Activated T-cell treated with anti-CD3 and anti-CD28 coated beads, Interleukin-2, amount 50 U/mL, for 48 hours (primary cell): ENCODE data around the gene ASCL2.

Source experiments
- DNase-seq, 2 experiments: peaks; one replicate each; pipeline ENCODE4 v3.0.0-alpha.2; 2020

The ASCL2 gene

GRCh38 chr11:2271327-2272227, 1.2 kb upstream of the ASCL2 start:
- DNase-seq: peak in 1 of 2 experiments; percentile 16

DNA sequence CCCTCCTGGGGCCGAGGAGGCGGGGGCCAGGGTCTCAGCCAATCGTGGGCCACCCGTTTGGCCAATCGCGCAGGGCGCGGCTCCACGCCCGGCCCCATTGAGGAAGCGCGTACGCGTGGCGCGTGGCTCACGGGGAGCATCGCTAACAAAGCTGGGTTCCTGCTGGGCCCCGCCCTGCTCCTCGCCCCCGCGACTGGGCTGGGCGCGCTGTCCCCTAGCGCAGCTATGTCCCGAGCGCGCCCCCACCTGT, 614 bp upstream of the ASCL2 start:
- peak; percentile 51 to 69 for DNase-seq

DNA sequence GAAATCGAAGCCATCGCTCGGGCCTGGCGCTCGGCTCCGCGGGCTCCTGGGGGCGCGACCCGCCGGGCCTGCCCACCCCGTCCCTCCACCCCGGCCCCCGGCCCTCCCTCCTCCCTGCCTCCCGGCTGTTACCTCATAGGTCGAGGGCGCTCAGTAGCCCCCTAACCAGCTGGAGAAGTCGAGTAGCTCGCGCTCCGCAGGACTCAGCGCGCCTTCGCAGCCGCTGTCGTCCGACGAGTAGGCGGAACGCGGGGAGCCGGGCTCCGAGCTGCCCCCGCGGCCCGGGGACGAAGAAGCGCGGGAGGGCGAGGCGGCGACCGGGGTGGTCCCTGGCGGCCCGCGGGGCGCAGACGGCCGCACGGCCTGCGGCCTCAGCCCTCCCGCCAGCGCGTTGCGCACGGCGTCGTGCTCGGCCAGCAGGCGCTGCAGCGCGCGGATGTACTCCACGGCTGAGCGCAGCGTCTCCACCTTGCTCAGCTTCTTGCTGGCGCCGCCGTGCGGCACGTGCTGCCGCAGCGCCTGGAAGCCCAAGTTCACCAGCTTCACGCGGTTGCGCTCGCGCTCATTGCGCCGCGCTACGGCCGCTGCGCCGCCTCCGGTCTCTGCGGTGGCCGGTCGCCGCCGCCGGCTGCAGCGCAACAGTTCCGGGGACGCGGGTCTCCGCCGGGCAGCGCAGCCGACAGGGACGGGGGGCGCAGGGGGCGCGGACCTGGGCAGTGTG, 627 bp downstream of the ASCL2 start:
- peak; percentile 58 to 70 for DNase-seq

DNA sequence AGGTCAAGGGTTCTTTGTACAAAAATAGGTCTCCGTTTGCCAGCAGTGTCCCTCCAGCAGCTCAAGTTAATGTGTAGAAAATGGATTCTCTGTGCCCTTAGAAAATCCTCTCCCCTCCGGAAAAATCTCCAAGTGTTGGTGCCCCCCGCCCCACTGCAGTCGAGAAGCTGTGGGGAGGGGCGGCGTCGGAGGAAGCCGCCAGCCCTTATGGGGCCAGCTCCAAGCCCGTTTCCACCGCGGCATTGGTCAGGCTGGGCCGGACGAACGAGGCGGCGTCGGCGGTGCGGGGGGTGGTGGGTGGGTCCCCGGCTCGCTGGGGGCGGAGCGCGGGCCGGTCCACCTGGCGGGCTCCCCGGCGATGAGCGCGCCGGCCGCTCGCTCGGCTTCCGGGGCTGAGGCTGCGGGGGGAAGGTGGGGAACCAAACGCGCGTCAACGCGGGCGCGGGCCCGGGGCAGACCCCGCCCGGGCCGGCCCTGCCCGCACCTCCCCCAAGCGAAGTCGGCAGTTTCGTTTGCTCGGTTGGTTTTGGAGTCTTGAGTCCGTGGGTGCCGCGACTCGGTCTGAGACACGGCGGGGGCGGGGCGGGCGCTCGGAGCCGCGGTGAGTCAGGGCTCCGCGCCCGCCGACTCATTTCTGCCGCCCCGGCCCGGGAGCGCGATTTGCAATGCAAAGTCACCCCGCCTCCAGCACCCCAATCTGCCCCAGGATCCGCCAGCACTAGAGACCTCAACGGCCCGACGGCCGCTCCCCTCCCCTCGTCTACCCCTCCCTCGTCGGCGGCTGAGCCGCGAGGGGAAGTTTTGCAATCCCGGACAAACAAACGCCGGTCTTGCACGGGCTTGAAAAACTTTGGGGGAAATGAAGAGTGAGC, 1.4 kb downstream of the ASCL2 start:
- DNase-seq: peak; percentile 88 to 91

DNA sequence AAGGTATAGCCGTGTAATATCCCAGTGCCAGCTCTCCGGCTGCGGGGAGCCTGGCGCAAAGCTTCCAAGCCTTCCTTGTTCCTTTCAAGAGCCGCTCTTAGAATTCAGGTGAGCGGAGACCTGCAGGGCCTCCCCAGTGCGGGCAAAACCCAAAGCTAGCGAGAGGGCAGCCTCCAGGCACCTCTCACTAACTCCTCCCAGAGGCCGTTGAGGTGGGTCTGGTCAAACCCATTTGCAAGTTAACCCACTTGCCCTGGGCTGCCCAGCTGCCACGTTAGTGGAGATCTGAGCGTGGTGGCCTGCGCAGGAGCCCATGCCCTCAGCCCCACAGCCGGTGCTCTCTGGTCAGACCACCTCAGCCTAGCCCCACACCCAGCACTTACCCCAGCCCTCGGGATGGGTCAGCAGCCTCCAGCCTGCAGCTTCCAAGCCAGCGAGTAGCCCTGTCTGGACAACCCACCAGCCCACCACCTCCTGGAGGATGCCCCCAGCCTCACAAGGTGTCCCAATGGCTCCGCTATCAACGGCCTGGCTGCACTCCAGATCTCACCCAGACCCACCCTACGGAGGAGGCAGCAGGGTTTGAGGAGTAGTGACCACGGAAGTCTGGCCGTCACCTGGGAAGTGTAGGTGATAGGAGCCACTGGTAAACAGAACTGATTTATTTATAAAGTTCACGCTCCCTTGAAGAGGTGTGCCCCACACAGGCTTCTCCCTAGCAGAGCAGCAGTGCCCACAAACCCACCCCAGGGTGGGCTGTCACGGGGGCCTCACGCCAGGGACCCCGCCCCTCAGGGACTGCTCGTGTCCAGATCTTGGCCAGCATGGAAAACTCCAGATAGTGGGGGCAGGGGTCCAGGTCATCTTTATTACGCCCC, 2.3 kb downstream of the ASCL2 start:
- DNase-seq: peak in 1 of 2 experiments; percentile 23

DNA sequence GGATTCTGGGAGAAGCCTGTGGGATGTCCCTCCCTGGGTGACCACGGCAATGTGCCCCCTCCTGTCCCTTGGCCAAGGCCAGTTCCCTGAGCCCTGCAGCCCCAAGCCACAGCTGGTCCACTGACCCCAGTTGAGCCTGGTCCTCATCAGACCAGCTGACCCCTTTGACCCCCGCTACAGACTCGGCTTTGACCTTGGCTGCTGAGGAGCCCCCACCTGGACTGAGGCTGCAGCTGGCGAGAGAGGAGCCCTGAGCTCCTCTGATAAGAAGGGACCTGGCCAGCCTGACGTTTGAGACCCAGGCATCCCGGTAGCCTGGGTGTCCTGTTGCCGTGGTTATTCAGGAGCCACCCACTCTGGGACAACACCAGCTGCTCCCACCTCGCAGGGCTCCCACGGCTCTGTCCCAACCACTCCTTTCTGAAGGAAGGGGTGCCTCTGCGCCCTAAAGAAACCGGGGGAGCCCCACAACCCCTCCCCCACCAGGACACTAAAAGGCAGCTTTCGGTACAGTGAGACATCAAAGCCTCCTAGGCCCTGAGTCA, 3.0 kb downstream of the ASCL2 start:
- peak in 1 of 2 experiments; percentile 19 for DNase-seq

DNA sequence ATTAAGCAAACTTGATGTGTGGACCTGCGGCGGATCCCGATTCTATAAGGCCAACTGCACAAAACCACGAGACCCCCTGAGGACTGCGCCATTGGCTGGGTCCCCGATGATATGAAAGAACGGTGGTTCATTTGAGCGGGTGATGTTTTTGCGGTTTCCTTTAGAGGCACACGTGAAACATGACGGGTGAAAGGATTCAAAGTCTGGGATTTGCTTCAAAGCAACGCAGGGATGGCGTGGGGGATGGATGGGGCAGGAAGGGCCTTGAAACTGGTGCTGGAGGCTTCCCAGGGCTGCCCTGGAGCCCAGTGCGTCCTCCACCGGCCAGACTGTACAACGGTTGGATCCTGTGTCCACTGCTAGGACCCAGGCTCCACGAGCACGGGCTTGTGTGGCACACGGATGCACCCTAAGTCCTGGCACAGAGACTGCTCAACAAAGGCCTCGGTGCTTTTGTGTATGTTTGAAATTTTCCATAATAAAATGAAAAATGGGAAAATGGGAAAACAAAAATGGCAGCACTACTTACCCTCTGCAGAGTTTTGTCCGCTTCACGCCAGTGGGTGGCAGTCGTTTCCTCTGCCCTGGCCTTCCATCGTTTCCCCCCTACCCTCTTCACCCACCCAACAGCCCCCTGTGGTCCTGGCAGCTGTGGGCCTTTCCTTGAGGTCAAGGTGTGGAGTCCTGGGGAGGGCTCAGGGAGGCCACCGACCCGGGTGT, 3.6 kb downstream of the ASCL2 start:
- peak in 1 of 2 experiments; percentile 18 for DNase-seq

DNA sequence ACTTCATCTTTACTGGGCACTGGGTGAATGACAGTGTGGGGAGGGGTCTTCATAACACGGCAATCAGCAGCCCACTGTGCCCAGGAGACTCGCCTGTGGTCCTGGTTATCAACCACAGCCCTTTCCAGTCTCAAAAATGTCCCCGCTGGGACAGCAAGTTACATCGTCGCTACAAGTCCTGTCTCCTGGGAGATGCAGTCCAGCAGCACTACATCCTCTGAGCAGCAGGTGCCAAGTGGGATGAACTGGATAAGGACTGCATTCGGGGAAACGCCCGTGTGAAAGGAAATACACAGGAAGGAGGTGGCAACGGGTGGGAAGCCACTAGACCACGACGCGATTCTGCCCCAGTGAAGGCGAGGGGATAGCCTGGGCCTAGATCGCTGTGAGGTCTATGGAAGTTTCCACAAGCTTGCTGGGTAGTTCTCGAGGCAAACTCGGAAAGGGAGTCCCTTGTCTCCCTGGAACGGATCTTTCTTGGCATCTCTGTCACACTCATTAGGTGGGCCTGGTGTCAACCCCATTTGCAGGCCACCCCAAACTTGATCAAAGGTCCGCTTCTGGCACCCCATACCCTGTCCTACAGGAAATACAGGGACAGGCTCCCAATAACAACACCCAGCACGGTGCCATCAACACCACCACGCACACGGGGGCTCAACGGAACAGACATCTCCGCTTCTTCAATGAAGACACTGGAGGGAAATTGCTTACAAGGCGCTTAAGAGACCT, 4.4 kb downstream of the ASCL2 start:
- peak in 1 of 2 experiments; percentile 40 for DNase-seq

DNA sequence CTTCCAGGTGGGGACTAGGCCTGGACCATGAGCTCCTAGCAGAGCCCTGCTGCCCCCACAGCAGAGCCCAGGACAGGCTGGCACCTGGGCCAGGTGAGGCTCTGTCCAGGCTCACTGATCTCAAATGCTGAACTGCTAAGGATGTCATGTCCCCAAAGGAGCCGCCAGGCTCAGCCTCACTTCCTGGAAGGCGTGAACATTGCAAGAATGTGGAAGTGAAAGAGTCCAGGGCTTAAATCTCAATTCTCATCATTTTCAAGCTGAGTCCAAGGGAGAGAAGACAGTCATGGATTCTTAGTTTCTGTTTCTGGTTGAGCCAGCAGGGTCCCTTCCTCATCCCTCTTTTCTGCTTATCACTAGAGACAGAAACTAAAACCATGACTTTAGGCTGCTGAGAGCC, 5.0 kb downstream of the ASCL2 start:
- peak; percentile 51 to 52 for DNase-seq

- no peak for DNase-seq
Measured at GRCh38 chr11:2264366-2265053, 5.9 kb downstream of the ASCL2 start.

- DNase-seq: no peak
Measured at GRCh38 chr11:2263724-2264360, 6.5 kb downstream of the ASCL2 start.

DNA sequence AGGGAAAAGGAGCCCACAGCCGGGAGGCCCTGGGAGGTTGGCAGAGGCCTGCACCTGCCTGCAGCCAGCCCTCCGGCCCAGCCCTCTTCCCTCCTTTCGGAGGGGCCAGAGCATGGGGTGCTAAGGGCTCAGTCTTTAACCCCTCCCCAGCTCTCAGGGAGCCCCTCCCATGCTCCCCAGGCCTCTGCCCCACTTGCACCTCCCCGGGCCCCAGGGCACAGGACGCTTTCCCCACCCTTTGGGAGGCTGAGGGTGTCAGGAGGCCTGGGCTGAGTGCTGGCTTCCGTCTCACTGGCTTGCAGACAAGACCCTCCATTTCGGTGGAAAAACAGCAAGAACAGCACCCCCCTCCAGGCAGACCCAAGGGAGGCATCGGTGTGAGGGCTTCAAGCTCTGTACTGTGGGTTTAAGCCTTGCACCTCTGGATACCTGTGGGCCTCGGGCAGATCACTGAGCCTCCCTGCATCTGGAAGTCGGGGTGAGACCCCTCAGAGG, 7.3 kb downstream of the ASCL2 start:
- DNase-seq: no peak

DNA sequence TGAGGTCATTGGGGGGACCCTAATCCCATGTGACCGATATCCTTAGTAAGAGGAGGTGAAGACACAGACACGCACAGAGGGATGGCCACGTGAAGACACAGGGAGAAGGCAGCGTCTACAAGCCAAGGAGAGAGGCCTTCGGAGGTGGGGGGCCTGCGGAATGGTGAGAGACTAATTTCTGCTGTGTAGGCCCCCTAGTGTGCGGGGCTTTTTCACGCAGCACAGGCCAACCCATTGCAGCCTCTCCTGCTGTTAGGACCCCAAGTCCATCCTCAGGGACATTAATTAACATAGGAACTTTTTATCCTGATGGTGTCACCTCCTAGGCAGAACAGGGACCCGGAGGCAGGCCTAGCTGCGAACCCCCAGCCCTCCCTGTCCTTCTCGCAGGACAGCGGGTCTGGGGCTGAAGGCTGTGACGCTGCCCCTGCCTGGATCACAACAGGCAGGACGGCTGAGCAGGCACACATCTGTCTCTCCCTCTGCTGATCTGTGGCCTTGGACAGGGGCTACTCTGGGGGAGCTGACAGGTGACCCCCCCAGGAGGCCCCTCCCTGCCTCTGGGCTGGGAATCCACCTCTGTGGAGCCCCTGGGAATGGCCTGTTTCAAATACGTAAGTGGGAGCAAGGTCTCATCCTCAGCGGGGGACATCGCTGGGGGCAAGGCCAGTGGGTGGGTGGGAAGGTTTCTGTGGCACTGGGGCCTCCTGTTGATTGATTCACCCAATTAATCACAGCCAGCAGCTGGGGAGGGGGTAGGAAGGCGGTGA, 7.9 kb downstream of the ASCL2 start:
- DNase-seq: no peak

- no peak for DNase-seq
Measured at GRCh38 chr11:2261436-2262230, 8.8 kb downstream of the ASCL2 start.

- no peak for DNase-seq
Measured at GRCh38 chr11:2260491-2261364, 9.7 kb downstream of the ASCL2 start.

- no peak for DNase-seq
Measured at GRCh38 chr11:2259897-2260451, 10.4 kb downstream of the ASCL2 start.
